GM10266 (cell line): ENCODE measurements around the gene LPCAT3.

Experiments
- DNase-seq: peaks from one replicate; pipeline ENCODE4 v3.0.0; 2012; ENCODE audit errors: extremely low spot score
- TF ChIP-seq, protein P1 (sequence below): IDR thresholded peaks from 2 replicates; pipeline ENCODE4 v1.5.1; 2012; ENCODE audit warnings: mild to moderate bottlenecking, low read depth; ENCODE audit not compliant: control insufficient read depth, insufficient read depth; ENCODE audit errors: missing control alignments

LPCAT3 gene

DNA sequence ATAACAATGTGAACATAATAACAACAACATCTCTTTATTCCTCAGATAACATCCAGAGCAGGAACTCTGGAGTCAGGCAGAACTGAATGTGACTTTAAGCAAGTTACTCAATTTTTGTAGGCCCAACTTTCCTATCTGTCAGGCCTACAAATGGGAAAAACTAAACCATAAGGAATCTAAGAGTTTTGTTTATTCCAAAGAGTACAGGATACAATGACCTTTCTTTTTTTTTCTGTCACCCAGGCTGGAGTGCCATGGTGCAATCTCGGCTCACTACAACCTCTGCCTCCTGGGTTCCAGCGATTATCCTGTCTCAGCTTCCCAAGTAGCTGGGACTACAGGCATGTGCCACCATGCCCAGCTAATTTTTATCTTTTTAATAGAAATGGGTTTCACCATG is 9.4 kb downstream of the LPCAT3 start:
- TF ChIP-seq, protein P1, sequence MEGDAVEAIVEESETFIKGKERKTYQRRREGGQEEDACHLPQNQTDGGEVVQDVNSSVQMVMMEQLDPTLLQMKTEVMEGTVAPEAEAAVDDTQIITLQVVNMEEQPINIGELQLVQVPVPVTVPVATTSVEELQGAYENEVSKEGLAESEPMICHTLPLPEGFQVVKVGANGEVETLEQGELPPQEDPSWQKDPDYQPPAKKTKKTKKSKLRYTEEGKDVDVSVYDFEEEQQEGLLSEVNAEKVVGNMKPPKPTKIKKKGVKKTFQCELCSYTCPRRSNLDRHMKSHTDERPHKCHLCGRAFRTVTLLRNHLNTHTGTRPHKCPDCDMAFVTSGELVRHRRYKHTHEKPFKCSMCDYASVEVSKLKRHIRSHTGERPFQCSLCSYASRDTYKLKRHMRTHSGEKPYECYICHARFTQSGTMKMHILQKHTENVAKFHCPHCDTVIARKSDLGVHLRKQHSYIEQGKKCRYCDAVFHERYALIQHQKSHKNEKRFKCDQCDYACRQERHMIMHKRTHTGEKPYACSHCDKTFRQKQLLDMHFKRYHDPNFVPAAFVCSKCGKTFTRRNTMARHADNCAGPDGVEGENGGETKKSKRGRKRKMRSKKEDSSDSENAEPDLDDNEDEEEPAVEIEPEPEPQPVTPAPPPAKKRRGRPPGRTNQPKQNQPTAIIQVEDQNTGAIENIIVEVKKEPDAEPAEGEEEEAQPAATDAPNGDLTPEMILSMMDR, result no peak
- no peak for DNase-seq

DNA sequence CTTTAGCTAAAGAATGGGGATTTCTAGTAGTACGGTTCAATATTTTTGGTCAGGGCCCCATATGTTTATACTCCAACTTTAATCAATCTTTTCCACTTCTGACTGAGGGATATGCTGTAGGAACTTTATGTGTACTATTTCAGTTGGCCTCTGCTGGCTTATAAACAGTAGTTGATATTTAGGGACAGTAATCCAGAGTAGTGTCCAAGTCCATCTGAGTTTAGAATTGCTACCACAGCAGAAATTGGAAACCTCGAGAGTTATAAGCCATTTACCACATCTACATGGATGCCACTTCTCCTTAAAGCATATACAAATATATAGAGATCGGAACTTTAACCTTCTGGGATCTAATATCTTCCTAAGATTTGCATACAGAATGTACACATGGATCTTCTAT is 11.6 kb downstream of the LPCAT3 start:
- TF ChIP-seq, protein P1, result no peak
- DNase-seq, result no peak

DNA sequence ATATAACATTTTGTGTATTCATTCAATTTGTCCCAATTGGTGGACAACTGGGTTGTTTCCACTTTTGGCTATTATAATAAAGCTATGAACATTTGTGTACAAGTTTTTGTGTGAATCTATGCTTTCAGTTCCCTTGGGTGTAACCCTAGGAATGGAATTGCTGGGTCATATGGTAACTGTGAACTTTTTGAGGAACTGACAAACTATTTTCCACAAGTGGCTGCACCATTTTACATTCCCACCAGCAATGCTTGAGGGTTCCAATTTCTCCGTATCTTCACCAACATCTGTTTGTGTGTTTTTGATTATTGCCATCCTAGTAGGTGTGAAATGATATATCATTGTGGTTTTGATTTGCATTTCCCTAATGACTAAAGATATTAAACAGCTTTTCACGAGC is 13.0 kb downstream of the LPCAT3 start:
- DNase-seq, result no peak

DNA sequence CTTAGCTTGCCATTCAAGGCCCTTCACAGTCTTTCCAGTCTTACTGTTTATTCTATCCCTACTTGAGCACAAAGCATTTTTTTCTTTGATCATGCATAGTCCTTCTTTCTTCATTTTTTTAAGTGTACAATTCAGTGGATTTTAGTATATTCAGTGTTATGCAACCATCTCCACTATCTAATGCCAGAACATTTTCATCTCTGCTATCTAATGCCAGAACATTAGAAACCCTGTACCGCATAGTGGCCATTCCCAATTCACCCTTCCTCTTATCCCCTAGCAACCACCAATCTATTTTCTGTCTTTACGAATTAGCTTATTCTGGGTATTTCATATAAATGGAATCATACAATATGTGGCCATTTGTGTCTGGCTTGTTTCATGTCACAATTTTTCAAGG is 13.4 kb downstream of the LPCAT3 start:
- TF ChIP-seq, protein P1, result no peak
- DNase-seq, result no peak

More for the DNA sequence above, 13.0 kb downstream of the LPCAT3 start:
- TF ChIP-seq, protein P1, result no peak

DNA sequence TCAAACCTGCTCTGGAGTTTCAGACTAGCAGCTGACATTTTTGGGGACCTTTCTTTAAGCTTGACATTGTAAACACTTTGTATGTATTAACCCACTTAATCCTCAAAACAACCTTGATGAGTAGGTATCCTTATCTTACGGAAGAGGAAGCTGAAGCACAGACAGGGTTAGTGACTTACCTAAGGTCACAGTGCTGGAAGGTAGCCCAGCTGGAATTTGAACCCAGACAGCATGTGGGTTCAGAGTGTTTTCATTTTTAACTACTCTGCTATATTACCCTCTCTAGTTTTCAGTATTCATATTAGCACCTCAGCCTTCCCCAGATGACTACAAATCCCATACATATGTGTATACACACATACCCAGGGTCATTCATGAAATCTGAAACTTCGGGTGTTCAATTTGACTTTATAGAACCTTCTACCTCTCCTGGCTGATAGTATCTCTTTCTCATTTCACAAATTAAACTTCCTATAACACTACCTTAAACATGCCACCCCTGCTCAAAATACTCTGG is 13.9 kb downstream of the LPCAT3 start:
- TF ChIP-seq, protein P1, result no peak
- no peak for DNase-seq

DNA sequence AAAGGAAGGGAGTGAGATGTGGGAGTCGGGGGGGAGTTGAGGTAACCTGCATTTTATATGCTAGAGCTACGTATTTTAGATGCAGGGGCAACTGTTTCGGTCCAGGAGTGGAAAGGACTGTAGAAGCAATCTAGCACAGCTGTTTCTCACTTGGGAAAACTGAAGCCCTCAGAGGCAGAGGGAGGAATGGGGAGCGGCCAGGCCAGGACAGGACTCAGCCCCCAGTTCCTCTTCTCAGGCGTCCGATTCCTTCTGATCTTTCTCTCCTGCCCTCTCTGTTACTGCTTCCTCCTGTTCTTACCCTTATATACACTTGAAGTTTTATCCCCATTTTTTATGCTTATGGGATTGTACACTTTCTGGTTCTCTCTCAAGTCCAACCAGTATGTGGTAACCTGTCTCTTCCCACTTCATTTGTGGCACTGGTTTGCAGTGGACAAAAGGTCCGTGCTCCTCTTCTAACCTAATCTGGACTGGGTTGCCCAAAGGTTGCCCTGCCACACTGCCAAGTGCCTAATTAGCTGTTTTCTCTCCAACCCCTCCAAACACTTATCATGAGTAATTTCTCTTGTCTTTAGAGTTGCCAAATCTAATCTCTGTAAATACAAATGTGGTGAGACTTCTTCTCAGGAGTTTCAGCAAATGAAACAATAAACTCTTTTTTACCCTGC is 16.2 kb downstream of the LPCAT3 start:
- TF ChIP-seq, protein P1, result no peak
- DNase-seq, result no peak

DNA sequence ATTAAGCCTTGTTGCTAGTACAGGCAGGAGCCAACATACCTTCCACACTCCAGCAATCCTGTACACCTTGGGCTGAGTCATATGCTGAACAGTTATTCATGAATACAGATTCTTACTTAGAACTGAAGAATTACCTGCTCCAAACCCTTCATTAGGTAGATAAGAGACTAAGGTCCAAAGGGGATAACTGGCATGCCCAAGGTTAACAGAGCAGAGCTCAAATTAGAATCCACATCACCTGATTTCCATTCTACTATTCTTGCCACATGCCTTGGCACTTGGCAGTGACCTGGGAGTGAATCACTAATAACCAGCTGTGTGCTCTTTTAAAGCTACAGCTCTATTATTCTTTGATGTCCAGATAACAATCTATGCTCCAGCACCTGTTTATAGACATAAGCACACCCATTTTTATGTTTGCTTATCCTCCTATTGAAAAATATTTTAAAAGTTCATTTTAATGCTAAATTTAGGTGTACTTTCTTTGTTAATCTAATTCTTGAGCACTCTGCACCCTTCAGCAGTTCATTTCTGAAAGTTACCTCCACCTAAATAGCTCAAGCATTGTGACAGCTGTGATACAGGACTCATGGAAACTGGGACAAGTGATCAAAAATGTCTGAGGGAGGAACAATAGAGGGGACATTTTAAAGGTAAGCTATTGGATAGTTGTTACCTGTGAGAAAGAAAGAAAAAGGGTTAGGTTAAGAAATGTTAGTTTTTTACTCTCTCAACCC is 19.4 kb downstream of the LPCAT3 start:
- DNase-seq, result no peak
- TF ChIP-seq, protein P1, result no peak
